ENCODE results near the gene SFRP5. TPM values are rescaled to one million over a fixed set of nuclear protein-coding genes. Genes with fewer than 3 reads are reported as not detected.

Gene SFRP5
- total RNA-seq, 8 experiments from 2014 or later, result 0.17 to 0.98 (median 0.60) TPM; not detected in 1

- in situ Hi-C loops (cut with MboI; ENCODE audit: low pct_unique_long_range_greater_than_20kb in 2 of 9, low sequenced_read_pairs in 9 of 9, unreplicated experiment in 9 of 9), result loop anchor here in 6 of 9 experiments (25.0 kb wide), 1 partner anchor 255 kb away; the partner anchor contains the start of gene CRTAC1 (in 6 of the 6)
- no peak for ATAC-seq (replicated peaks in 6 of 8)
- WGBS, 10 experiments, result 0 to 85% (median 52%) methylated on average over 1 to 5 of the region's 11 CpGs; no CpG with 5 or more reads in 4 of the 10 experiments
- no peak overlapping the region for H3K4me3 ChIP-seq
- H3K4me1 ChIP-seq (replicated peaks in 1 of 2), result peaks cover 0 to 9% of the 10 kb centered on the region in 2 donors
- H3K27ac ChIP-seq, result no peak overlapping the region
Observed at GRCh38 chr10:97782455-97783228, 10.8 kb upstream of the SFRP5 start.

GRCh38 chr10:97781618-97782331, 10.0 kb upstream of the SFRP5 start:
- in situ Hi-C loops (cut with MboI; ENCODE audit: low pct_unique_long_range_greater_than_20kb in 2 of 9, low sequenced_read_pairs in 9 of 9, unreplicated experiment in 9 of 9), result loop anchor here in 6 of 9 experiments (25.0 kb wide), 1 partner anchor 256 kb away; the partner anchor contains the start of gene CRTAC1 (in 6 of the 6)
- H3K4me1 ChIP-seq (replicated peaks in 1 of 2), result peaks cover 0 to 9% of the 10 kb centered on the region in 2 donors
- no peak overlapping the region for H3K27ac ChIP-seq
- ATAC-seq (replicated peaks in 6 of 8), result peak in 4 of 8 experiments; percentile 8 to 27 (median 13)
- WGBS, 10 experiments, result 13 to 100% (median 60%) methylated on average over 1 to 9 of the region's 14 CpGs; no CpG with 5 or more reads in 3 of the 10 experiments
- H3K4me3 ChIP-seq, result no peak overlapping the region

- Histone ChIP-seq H3K4me3 (no peak overlapping the region), H3K4me1 (replicated peaks in 1 of 2) (peaks cover 0 to 9% of the 10 kb centered on the region in 2 donors), H3K27ac (no peak overlapping the region)
- ATAC-seq (replicated peaks in 6 of 8), result peak in 6 of 8 experiments; percentile 32 to 63 (median 48)
- WGBS, 10 experiments, result 25 to 100% (median 43%) methylated on average over 1 to 3 of the region's 7 CpGs; no CpG with 5 or more reads in 3 of the 10 experiments
- in situ Hi-C loops (cut with MboI; ENCODE audit: low pct_unique_long_range_greater_than_20kb in 2 of 9, low sequenced_read_pairs in 9 of 9, unreplicated experiment in 9 of 9), result loop anchor here in 6 of 9 experiments (25.0 kb wide), 1 partner anchor 256 kb away; the partner anchor contains the start of gene CRTAC1 (in 6 of the 6)
Observed at GRCh38 chr10:97780841-97781617, 9.2 kb upstream of the SFRP5 start.

GRCh38 chr10:97779975-97780374, 8.2 kb upstream of the SFRP5 start:
- H3K27ac ChIP-seq, result no peak overlapping the region
- peaks cover 0 to 9% of the 10 kb centered on the region in 2 donors for H3K4me1 ChIP-seq (replicated peaks in 1 of 2)
- 40 to 100% (median 84%) methylated on average over 1 to 3 of the region's 3 CpGs; no CpG with 5 or more reads in 3 of the 10 experiments for WGBS, 10 experiments
- no peak overlapping the region for H3K4me3 ChIP-seq
- ATAC-seq (replicated peaks in 6 of 8), result no peak
- in situ Hi-C loops (cut with MboI; ENCODE audit: low pct_unique_long_range_greater_than_20kb in 2 of 9, low sequenced_read_pairs in 9 of 9, unreplicated experiment in 9 of 9), result loop anchor here in 6 of 9 experiments (25.0 kb wide), 1 partner anchor 257 kb away; the partner anchor contains the start of gene CRTAC1 (in 6 of the 6)

- H3K27ac ChIP-seq, result no peak overlapping the region
- in situ Hi-C loops (cut with MboI; ENCODE audit: low pct_unique_long_range_greater_than_20kb in 2 of 9, low sequenced_read_pairs in 9 of 9, unreplicated experiment in 9 of 9), result loop anchor here in 6 of 9 experiments (25.0 kb wide), 1 partner anchor 258 kb away; the partner anchor contains the start of gene CRTAC1 (in 6 of the 6)
- H3K4me1 ChIP-seq (replicated peaks in 1 of 2), result peaks cover 0 to 9% of the 10 kb centered on the region in 2 donors
- no peak overlapping the region for H3K4me3 ChIP-seq
- no peak for ATAC-seq (replicated peaks in 6 of 8)
- 37 to 90% (median 74%) methylated on average over 2 to 4 of the region's 4 CpGs; no CpG with 5 or more reads in 1 of the 10 experiments for WGBS, 10 experiments
Observed at GRCh38 chr10:97779492-97779891, 7.7 kb upstream of the SFRP5 start.

- Histone ChIP-seq H3K27ac (no peak overlapping the region), H3K4me1 (replicated peaks in 1 of 2) (peaks cover 0 to 9% of the 10 kb centered on the region in 2 donors), H3K4me3 (no peak overlapping the region)
- no peak for ATAC-seq (replicated peaks in 6 of 8)
- in situ Hi-C loops (cut with MboI; ENCODE audit: low pct_unique_long_range_greater_than_20kb in 2 of 9, low sequenced_read_pairs in 9 of 9, unreplicated experiment in 9 of 9), result loop anchor here in 6 of 9 experiments (25.0 kb wide), 1 partner anchor 259 kb away; the partner anchor contains the start of gene CRTAC1 (in 6 of the 6)
- WGBS, 10 experiments, result 0 to 100% (median 53%) methylated on average over 1 to 6 of the region's 11 CpGs; no CpG with 5 or more reads in 1 of the 10 experiments
Observed at GRCh38 chr10:97778452-97779302, 6.9 kb upstream of the SFRP5 start.

GRCh38 chr10:97777143-97777542, 5.3 kb upstream of the SFRP5 start:
- 64 to 93% (median 85%) methylated on average over 1 to 3 of the region's 4 CpGs; no CpG with 5 or more reads in 4 of the 10 experiments for WGBS, 10 experiments
- H3K4me3 ChIP-seq, result no peak overlapping the region
- no peak for ATAC-seq (replicated peaks in 6 of 8)
- no peak overlapping the region for H3K27ac ChIP-seq
- in situ Hi-C loops (cut with MboI; ENCODE audit: low pct_unique_long_range_greater_than_20kb in 2 of 9, low sequenced_read_pairs in 9 of 9, unreplicated experiment in 9 of 9), result loop anchor here in 6 of 9 experiments (25.0 kb wide), 1 partner anchor 260 kb away; the partner anchor contains the start of gene CRTAC1 (in 6 of the 6)
- H3K4me1 ChIP-seq (replicated peaks in 1 of 2), result peaks cover 0 to 9% of the 10 kb centered on the region in 2 donors

- in situ Hi-C loops (cut with MboI; ENCODE audit: low pct_unique_long_range_greater_than_20kb in 2 of 9, low sequenced_read_pairs in 9 of 9, unreplicated experiment in 9 of 9), result loop anchor here in 6 of 9 experiments (25.0 kb wide), 1 partner anchor 262 kb away; the partner anchor contains the start of gene CRTAC1 (in 6 of the 6)
- WGBS, 10 experiments, result 62 to 80% methylated on average over 1 to 6 of the region's 10 CpGs; no CpG with 5 or more reads in 8 of the 10 experiments
- Histone ChIP-seq H3K4me3 (no peak overlapping the region), H3K4me1 (replicated peaks in 1 of 2) (no peaks in the 10 kb centered on the region), H3K27ac (no peak overlapping the region)
- ATAC-seq (replicated peaks in 6 of 8), result no peak
Observed at GRCh38 chr10:97774811-97775294, 3.1 kb upstream of the SFRP5 start.

- in situ Hi-C loops (cut with MboI; ENCODE audit: low pct_unique_long_range_greater_than_20kb in 2 of 9, low sequenced_read_pairs in 9 of 9, unreplicated experiment in 9 of 9), result no loop called here
- no CpG with 5 or more reads among the region's 1 CpG for WGBS, 10 experiments
- Histone ChIP-seq H3K4me3 (no peak overlapping the region), H3K4me1 (replicated peaks in 1 of 2) (no peaks in the 10 kb centered on the region), H3K27ac (no peak overlapping the region)
- no peak for ATAC-seq (replicated peaks in 6 of 8)
Observed at GRCh38 chr10:97773096-97773495, 1.3 kb upstream of the SFRP5 start.

- peak overlapping the region; percentile 33 to 42 (median 37) for H3K4me3 ChIP-seq
- peak; percentile 53 to 82 (median 78) for ATAC-seq (replicated peaks in 6 of 8)
- H3K27ac ChIP-seq, result no peak overlapping the region
- in situ Hi-C loops (cut with MboI; ENCODE audit: low pct_unique_long_range_greater_than_20kb in 2 of 9, low sequenced_read_pairs in 9 of 9, unreplicated experiment in 9 of 9), result no loop called here
- no peaks in the 10 kb centered on the region for H3K4me1 ChIP-seq (replicated peaks in 1 of 2)
- 0 to 4% methylated on average over 3 to 5 of the region's 90 CpGs; no CpG with 5 or more reads in 8 of the 10 experiments for WGBS, 10 experiments
Observed at GRCh38 chr10:97771055-97771891, 526 bp downstream of the SFRP5 start.

Measured in motor neuron (in vitro differentiated cells).